ENCODE data around the gene H19.

H19 gene

DNA sequence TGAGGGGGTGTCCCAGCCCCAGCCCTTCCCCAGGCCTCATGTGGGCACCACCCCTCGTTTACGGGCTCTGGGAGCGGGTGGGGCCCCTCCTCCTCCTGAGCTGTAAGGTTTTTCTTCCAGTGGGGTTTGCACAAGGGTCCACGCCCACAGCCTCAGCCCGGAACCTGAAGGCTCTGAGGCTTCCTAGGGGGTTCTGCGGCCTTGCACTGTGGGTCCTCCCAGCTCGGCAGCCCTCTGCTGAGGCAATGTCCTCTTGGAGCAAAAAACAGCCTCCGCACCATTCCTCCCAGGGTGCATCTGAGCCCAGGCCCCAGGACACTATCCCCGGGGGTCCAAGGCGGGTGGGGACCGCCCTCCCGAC lies 14.1 kb downstream of the H19 start:
- DNase-seq (ENCODE audit: low read depth, low spot score): no peak

DNA sequence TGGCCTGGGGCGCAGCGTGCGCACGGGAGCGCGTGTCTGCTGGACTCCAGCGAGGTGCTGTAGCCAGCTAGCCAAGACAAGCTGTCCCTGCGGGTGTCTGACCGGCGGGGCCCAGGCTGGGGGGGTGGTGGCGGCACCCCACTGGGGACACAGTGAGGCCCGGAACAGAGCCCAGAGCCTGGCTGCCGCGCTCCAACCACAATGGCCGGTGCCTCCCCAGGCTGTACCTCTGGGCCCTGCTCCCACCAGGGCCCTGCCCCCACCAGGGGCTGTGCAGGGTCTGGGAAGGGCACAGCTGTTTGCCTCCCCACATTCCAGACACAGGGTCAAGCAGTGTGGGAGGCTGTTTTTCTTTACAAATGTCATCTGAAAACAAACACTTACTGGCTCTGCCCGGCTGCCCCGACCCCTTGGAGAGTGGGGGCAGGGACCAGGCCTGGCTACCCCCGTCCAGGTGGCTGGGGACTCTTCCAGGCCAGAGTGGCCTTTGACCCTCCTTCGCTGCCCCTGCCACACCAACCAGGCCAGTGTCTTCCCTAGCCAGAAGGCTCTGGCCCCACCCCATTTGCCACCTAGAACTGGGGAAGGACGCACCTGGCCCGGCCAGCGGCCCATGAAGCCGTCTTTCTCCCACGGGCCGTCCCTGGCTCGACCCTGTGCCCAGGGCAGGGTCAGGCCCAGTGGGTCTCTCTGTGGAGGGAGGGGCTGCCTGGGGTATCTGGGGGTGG lies 14.6 kb downstream of the H19 start:
- no peak for DNase-seq (ENCODE audit: low read depth, low spot score)

DNA sequence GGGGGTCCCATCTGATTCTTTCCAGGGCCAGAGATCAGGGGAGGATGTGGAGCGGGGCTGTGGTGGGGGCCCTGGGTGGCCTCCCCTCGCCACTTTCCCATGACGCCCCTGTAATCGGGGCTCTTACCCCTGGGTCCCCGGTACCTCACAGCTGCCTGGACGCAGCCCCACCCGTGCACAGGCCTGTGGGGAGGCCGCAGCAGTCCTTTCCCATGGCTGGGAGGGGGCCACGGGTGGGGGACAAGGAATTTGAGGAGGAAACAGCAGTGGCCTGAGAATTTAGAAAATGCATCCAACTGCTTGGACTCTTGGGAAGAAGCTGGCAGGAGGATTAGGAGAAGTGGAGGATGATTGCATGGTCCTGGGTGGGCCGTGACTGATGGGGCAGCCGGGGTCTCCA lies 18.0 kb downstream of the H19 start:
- no peak for DNase-seq (ENCODE audit: low read depth, low spot score)

DNA sequence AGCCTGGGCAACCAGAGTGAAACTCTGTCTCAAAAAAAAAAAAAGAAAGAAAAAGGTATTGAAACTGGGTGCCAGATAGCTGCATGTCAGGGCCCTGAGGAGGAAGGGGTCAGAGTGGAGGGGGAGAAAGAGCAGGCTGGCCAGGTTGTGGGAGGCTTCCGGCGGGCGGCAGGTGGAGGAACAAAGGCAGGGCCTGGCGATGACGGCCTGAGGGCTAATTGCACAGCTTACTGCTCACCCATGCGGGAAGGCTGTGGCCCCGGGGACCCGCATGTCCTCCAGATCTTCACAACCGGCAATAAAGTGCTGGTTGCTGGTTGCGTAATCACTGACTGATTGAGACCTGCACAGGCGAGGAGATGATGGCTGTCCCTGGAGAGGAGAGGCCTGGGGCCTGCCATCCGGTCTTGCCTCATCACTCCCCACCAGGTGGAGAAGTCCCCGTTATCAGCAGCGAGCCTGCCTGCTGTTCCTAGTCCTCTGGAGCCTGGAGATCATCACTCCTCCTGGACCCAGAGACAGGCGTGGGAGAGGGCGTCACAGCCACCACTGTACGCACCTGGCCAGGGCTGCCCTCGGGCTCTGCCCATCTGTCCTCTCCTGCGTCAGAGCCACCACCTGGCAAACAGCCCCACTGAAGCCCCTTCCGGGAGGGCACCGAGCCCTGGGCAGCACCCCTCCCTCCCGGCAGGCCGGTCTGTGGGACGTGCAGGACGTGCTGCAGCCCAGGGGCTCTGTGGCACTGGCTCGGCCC lies 18.7 kb downstream of the H19 start:
- no peak for DNase-seq (ENCODE audit: low read depth, low spot score)

DNA sequence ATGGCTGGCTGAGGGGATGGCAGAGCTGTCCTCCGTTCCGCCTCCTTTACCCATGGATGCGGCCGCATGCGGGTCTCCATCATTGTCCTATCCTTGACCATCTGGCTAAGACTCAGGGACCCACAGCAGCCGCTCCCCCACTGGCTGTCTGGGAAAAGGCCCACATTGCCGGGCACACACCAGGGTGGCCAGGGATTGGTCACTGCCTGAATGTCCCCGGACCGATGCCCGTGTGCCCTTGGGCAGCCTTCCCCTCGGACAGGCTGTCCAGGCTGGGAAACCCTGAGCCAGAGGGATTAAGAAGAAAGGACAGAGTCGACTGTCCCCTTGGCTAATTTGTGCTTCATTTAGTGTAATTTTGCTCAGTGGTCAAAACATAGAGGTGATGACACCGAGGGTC lies 22.5 kb downstream of the H19 start:
- DNase-seq (ENCODE audit: low read depth, low spot score): no peak

DNA sequence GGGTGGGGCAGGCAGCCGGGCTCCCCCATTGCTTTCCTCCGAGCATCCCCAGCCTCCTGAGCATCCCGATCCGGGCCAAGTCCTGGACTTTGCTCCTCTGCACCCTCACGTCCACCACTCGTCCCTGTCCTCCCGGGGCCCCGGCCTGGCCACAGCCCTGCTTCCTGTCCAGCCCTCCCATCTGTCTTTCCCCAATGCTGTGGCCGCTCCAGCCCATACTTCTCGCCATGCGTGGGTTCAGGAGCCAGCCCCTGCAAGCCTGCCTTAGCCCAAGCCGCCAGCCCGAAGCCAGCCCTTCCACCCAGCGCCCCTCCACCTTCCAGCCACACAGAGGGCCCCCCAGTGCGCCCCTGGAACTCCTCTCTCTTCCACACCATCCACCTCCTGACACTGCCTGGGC lies 26.7 kb downstream of the H19 start:
- DNase-seq (ENCODE audit: low read depth, low spot score): no peak

DNA sequence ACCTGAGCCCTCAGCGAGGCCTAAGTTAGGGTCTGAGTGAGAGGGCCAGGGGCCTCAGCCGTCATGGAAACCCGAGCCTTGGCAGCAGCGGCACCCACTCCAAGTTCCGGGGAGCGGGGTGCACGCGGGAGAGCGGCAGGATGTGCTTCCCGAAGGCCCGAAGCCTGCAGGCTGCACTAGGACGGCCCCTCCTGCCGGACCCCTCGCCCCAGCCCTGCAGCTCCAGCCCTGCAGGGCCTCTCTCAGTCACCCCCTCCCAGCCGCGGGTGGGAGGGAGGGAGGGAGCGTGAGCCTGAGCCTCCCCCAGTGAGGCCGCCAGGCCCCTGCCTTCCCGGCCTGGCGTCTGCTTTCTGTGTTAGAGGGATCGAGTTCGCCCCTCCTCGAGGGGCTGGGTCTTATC lies 27.9 kb downstream of the H19 start:
- DNase-seq (ENCODE audit: low read depth, low spot score): no peak

DNA sequence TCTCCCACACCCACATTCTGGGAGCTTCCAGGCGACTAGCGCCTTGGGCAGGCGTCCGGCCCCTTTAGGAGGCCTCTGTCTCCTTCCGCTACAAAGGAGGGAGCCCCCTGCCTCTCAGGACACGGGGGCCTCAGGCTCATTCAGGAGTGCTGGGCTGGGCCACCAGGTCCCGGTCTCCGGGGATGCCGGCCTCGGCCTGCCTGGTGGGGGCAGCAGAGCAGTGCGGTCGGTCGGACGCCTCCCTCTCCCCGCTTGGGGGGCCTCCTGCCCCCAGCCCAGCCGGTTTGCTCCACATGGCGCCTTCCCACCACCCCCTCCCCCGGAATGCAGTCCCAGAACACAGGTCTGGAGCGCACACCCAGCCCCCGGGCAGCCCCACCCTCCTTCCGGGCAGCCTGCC lies 28.6 kb downstream of the H19 start:
- DNase-seq (ENCODE audit: low read depth, low spot score): no peak

DNA sequence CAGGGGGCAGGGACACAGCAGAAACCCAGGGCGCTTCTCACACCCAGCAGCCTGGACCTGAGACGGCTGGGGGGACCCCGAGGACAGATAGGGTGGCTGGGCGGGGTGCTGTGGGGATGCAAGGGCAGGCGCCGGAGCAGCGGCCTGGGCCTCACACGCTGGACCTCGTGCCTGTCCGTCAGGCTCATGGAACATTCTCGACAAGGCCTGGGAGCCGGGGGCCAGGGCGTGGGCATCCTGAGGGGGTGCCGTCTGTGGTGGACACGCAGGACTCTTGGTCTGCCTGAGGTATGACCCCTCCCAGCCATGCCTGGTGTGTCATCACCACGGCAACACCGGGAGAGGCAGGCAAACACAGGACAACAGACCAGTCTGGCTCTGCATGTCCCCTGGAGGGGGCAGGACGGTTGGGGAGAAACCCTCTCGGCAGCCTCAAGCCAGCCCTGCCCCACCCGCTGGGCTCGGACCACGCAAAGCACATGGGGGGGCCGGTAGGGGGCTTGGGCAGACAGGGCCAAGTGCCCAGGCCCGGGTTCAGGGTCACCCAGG lies 29.1 kb downstream of the H19 start:
- DNase-seq (ENCODE audit: low read depth, low spot score): no peak

DNA sequence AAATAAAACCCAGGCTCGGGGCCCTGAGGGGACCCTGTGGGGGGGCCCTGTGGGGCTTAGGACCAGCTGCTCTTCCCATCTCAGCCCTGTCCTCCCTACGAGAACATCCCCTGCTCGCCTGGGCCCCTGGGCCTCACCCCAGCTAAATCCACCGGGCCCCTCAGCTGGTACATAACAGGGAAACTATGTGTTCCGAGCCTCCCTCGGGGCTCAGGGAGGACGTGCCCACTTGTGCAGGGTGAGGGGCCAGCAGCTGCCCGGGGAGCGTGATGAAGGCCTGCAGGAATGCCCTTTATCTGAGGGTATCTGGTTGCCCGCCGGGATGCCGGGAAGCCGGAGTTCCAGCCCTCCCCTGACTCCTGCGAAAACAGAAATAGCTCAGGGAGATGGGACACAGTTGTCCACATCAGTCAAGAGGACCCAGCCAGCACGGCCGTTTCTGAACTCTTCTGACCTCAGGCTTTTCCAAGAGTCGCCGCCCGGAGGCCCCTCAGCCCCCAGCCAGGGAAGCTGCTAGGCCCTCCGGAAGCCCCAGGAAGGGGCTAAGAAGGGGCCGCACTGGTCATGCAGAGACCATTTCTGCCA lies 29.9 kb downstream of the H19 start:
- no peak for DNase-seq (ENCODE audit: low read depth, low spot score)

DNA sequence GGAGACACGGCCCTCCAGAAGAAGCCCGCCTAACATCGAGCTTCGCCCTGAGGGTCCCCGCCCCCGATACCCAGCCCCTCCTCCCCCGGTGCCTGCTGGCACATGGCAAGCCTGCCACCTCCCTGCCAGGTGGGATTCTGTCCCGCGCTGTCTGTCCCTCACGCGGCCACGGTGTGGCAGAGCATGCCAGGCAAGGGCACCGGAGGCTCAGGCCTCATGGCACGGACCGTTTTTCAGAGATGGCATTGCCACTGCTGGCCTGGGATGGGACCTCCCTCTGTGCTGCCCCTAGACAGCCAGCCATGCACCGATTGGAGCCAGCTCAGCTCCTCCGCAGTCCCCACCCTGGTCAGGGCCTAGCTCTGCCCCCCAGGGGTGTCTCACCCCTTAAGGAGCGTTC lies 31.1 kb downstream of the H19 start:
- no peak for DNase-seq (ENCODE audit: low read depth, low spot score)

DNA sequence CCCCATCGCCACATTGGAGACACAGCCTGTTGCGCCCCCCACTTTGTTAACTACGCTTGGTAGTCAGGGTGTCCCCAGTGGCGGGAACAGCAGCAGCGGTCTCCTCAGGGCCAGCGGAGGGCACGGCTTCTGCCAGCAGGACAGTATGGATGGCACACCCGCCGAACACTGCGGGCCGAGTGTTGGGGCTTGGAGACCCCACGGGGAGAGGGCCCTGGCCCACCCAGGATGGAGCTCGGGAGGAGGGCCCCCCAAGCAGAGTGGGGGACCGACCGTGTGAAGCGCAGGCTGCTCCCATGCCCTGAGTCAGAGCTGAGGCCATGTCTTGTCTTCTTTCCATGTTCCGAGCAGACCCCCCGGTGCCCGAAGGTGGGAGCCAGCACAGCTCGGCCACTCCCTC lies 32.7 kb downstream of the H19 start:
- DNase-seq (ENCODE audit: low read depth, low spot score): no peak

DNA sequence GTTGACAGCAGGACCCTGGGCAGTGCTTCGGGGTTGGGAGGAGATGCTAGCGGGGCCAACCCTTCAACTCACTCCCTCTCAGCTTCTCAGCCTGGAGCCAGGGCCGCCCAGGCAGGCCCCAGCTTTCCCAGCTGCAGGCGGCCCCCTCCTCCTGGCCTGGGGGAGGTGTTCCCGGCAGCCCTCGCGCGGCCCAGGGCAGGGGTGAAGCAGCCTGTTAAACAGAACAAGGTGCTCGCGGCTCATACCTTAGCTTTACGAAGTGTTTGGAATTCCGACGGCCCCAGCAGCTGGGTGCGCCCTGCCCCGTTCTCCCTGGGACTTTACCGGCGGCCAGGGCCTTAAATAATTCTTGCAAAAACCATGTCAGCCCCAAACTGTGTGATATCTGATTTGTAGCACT lies 33.3 kb downstream of the H19 start:
- no peak for DNase-seq (ENCODE audit: low read depth, low spot score)

DNA sequence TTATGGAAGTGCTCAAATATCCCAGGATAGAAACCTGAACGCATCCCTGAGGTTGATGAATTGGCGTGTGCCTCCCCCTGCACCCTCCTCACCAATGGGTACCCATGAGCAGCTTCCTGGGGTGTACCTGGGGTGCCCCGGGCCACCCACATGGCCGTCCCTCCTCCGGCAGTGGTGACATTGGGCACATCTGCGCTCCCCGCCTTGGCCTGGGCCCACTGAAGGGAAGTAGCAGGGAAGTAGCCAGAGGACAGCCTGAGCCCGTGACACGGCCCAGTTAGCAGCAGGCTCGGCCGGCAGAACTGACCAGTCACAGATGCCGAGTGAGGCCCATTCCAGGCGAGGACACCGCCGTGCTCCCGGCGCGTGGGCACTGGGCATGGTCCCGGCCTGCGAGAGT lies 33.8 kb downstream of the H19 start:
- DNase-seq (ENCODE audit: low read depth, low spot score): no peak

DNA sequence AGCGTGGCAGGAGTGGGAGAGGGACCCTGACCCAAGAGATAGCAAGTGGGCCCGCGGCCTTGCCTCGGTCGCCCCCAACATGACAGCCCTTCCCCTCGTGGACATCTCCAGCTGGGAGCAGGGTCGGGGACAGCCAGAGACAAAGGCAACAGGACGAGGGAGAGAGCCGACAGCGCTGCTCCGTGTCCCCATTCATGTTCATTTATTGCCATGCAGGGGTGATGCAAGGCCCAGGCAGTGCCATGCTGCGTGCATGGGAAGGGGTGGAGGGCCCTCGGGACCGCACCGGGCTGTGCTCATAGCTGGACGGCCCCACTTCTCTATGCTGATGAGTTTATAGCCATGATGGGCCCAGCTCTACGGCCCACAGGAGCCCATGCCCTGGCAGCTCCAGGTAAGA lies 37.9 kb downstream of the H19 start:
- DNase-seq (ENCODE audit: low read depth, low spot score): no peak

DNA sequence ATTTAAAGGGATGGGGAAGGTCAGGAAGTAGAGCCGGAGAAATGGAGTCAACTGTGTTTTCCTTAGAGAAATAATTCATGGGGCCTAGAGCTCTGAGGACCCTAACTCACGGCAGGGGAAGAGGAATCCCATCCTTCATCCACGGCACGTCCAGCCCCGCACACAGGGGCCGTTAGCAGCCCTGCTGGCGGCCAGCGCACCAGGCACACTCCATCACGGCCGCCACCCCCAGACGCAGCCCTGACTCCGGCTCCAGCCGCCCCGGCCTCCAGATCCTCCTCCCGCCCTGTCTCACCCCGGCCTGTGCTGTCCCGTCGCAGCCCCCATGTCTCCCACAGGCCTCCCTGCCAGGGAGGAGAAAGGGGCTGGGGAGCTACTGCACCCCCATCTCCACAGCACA lies 39.3 kb downstream of the H19 start:
- no peak for DNase-seq (ENCODE audit: low read depth, low spot score)

DNA sequence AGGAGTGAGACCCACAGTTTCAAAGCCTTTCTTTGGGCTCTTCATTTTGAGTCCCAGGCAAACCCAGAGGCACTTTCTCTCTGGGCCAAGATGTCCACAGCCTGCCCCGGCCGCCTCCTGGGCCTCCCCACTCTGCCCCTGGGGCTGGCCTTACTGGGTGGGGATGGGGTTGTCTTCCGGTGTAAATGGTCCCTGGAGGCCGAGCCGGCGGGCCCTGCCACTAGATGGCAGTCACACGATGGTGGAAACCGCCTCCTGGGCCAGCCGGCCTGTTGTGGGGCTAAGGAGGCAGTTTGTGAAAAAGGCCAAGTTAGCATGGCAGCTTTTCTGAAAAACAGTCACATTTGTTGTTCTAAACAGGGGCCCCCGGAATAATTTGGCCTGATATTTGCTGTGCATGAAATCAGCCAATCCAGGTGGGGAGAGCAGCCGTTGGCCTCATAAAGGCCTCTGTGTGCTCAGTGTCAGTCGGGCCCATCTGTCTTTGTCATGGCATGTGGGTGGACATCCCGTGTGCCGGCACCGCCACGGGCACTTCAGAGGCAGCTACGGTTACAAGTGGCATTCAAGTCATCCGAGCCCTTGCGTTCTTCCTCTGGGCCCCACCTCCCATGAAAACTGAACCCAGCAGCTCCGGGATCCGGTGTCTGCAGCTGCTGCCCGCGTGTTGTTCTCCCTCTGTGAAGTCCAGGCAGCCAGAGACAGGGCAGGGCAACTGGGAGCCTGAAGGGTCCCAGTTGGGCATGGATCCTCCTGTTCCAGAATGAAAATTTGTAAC lies 44.0 kb downstream of the H19 start:
- no peak for DNase-seq (ENCODE audit: low read depth, low spot score)

DNA sequence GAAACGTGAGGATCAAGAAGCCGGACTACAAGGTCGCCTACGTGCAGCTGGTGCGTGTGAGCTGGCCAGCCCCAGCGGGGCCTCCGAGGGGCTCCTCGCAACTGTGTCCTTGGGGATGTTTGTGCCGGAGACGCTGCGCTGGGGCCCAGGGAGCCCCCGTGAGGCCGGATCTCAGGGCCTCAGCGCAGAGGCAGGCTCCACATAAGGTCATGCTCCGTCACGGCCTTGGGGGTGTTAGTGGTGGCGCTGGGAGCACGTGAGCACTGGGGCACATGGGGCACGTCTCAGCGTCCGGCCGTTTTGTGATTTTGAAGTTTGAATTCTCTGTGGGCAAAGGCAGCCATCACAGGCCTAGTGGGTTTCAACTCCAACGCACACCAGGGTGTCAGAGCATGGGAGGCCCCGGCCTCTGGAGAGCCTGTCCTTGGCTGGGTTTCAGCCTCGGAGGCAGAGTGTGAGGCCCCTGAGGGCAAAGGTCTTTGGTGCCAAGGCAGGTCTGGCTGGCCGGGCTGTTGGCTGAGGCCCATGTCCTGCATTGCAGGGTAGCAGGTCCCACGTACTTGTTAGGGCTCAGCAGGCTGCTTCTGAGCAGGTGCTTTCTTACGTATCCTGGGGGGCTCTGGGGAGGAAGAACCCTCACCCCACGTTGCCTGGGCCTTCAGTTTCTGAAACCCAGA lies 44.7 kb downstream of the H19 start:
- DNase-seq (ENCODE audit: low read depth, low spot score): no peak

DNA sequence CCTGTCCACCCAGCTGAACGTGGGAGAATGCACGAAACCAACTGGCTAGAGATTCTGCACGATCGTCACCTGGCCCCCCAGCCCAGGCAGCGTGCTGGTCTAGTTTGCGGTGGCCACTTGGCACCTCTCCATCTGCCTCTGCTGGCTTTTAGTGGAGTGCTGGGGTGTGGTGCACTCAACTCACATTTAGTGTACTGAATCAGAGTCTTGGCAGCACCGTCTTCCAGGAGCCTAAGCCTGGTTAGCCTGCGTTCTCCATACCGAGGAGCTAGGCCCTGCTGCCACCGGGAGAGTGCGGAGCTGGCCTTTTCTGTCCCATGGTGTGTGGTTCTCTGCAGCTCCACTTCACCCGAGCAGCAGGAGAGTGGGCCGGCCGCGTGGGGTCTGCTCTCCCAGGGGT lies 47.7 kb downstream of the H19 start:
- no peak for DNase-seq (ENCODE audit: low read depth, low spot score)

DNA sequence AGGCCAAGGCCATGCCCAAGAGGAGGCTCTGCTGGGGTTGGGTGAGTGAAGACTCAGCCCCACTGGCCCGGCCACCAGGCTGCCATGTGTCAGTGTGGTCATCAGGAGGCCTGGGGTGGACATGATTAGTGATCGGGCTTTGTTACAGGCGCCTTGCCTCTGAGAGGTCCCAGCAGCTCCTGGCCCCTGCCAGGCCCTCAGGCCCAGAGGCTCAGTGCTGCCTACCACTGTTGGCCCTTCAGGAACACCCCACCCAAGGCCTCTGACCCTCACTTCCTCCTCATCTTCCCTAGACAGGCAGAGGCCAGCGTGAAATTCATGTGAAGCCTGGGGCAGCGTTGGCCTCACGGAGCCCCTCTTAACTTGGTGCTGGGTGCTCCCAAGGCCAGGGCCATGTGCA lies 48.3 kb downstream of the H19 start:
- no peak for DNase-seq (ENCODE audit: low read depth, low spot score)

DNA sequence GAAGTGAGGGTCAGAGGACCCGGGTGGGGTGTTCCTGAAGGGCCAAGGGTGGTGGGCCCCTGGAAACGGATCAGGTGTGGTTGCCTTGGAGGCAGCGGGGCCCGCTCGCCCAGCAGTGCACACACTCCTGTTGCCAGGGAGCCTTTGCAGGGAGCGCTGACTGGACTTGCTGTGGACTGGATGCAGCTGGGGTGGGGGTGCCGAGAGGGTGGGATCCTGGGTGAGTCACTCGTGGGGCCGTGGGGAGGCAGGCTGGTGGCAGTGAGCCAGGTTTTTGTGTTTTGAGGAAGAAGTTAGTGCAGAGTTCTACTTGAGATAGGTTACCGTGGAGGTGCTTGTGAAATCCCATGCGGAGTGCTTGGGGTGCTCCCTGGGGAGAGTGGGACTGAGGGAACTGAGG lies 49.3 kb downstream of the H19 start:
- no peak for DNase-seq (ENCODE audit: low read depth, low spot score)
